GM20000 (cell line): ENCODE data around the gene PDGFC.

Source experiments
- DNase-seq: peaks from one replicate; pipeline ENCODE4 v3.0.0; 2012; ENCODE audit warnings: low spot score
- TF ChIP-seq, protein P1 (sequence below): IDR thresholded peaks from 2 replicates; pipeline ENCODE4 v1.5.1; 2012; ENCODE audit warnings: mild to moderate bottlenecking, control low read depth; ENCODE audit errors: extremely low read depth, missing control alignments

Gene PDGFC

DNA sequence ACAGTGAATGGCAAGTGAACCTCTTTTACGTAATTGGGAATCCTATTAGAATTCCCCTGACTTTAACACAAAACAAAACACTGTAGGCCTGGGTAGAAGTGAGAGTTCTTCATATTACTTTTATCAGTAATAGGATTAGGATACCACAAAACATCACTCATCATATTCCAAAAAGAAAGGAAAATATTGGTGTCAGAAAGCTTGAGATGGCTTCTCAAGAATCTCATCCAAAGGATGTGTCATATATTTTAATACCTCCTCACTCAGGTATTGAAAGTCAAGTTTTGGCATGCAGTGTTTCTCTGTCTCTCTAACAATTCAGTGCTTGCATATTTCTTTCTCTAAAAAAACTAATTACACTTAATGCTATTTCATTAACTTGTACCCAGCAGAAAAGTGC is 173.2 kb downstream of the PDGFC start:
- TF ChIP-seq, protein P1, sequence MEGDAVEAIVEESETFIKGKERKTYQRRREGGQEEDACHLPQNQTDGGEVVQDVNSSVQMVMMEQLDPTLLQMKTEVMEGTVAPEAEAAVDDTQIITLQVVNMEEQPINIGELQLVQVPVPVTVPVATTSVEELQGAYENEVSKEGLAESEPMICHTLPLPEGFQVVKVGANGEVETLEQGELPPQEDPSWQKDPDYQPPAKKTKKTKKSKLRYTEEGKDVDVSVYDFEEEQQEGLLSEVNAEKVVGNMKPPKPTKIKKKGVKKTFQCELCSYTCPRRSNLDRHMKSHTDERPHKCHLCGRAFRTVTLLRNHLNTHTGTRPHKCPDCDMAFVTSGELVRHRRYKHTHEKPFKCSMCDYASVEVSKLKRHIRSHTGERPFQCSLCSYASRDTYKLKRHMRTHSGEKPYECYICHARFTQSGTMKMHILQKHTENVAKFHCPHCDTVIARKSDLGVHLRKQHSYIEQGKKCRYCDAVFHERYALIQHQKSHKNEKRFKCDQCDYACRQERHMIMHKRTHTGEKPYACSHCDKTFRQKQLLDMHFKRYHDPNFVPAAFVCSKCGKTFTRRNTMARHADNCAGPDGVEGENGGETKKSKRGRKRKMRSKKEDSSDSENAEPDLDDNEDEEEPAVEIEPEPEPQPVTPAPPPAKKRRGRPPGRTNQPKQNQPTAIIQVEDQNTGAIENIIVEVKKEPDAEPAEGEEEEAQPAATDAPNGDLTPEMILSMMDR = no peak
- no peak for DNase-seq

DNA sequence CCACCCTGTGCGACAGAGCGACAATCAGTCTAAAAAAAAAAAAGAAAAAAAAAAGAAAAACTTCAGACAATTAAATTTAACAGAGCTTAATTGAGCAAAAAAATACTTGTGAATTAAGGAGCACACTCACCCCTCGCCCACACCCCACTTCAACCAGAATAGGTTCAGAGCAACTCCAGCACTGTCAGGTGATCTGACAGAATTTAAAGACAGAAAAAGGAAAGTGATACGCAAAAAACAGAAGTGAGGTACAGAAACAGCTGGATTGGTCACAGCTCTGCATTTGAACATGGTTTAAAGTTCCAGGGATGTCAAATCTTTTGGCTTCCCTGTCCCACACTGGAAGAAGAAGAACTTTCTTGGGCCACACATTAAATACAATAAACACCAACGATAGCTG is 174.4 kb downstream of the PDGFC start:
- no peak for DNase-seq
- TF ChIP-seq, protein P1 = no peak

DNA sequence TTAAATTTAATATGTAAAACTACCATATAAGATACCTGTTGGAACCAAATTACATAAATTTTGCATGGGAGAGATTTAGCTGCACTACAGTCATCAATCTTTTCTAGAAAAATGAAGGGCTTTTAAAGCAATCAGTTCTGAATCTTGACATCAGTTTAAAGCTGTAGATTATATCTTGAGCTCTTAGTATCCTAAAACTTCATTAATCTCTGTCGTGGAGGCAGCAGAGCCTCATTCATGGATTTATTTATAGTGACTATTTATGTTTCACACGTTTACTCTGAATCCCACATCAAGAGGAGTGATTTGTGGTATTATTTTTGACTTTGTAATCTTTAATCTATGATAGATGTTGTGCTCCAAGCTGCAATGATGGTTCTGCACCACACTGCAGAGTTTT is 175.9 kb downstream of the PDGFC start:
- TF ChIP-seq, protein P1 = no peak
- no peak for DNase-seq

DNA sequence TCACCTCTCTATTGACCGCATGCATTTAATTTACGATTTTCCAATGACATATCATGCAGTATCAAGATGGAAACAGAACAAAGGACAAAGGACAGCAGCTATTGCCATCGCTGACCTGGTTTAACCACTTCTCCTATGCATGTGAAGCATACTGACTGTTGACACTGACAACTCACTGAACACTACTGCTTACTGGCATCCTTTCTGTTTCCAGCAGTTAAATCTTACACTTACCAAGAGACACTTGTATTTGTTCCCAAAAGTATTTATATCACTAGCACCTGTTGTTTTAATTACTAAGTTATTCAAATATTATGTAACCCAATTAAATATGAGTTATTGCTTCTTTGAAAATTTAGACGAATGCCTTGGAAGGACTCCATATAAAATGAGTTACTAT is 176.7 kb downstream of the PDGFC start:
- TF ChIP-seq, protein P1 = no peak
- no peak for DNase-seq

DNA sequence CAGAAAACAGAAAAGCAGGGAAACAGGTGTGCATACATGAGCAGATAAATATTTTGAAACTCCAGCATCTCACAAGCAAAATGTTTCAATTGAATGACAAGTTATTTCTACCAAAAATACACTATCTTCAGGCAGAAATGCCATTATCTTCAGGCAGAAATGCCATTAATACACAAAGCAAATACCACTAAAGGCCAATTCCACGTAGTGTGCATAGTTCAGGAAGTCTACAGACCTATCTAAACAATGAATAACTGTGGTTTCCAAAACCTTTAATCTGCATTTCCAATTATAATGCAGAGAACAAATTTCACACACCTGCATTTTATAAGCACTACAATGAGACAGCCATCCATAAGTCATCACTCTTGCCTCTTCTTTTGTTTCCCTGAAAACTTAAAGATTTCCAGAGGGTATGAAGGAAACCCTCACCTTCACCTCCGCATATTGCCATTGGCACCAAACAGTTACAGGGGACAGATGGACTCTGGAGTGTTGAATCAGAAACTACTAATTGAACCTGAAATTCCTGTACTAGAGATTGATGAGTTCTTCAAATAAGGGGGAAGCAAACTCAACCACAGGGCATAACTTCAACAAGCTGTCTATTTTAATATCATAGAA is 179.0 kb downstream of the PDGFC start:
- TF ChIP-seq, protein P1 = no peak
- DNase-seq = no peak

DNA sequence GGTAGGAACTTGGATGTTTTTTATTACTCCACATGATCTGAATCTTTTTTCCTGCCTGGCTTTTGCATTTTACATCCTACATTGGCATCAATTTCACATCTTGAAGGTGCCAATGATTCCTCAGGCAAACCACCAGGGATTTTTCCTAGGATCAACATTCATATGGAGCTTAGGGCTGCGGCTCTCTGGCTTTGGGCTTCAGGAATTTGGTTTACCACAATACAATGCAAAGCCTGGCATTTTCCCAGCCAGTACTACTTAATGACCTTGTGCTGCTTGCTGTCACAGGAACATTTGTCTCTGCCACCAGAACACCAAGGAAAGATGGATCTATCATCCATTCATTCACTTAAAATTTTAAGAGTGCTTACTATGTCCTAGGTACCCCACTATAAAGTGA is 180.7 kb downstream of the PDGFC start:
- no peak for DNase-seq
- TF ChIP-seq, protein P1 = no peak

DNA sequence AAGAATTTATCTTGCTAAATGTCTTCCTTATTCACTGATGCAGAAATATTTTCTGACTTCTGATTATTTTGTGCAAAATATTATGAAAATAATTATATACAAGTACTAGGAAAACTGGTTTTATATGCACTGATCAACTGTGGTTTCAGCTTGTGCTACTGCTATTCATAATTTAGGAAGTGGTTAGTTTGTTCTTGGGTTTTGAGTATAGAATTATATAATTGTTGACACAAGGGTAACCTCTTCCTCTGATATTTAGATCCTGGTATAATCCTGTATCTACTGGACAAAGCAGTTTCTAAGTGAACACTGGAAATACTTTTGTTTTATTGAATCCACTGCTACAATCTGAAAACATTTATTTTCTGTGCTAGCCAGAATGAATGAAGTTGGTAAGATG is 182.8 kb downstream of the PDGFC start:
- DNase-seq = no peak
- TF ChIP-seq, protein P1 = no peak
